Measurements from ENCODE around the gene USP34. TPM values are rescaled to one million over a fixed set of nuclear protein-coding genes. Genes with fewer than 3 reads are reported as not detected.

USP34 gene
- total and polyA plus RNA-seq, 9 of the 15 experiments (the other 6 are each of a cell fraction or from before 2014, with no cell fraction given) = 19.8 to 108 (median 67.8) TPM

DNA sequence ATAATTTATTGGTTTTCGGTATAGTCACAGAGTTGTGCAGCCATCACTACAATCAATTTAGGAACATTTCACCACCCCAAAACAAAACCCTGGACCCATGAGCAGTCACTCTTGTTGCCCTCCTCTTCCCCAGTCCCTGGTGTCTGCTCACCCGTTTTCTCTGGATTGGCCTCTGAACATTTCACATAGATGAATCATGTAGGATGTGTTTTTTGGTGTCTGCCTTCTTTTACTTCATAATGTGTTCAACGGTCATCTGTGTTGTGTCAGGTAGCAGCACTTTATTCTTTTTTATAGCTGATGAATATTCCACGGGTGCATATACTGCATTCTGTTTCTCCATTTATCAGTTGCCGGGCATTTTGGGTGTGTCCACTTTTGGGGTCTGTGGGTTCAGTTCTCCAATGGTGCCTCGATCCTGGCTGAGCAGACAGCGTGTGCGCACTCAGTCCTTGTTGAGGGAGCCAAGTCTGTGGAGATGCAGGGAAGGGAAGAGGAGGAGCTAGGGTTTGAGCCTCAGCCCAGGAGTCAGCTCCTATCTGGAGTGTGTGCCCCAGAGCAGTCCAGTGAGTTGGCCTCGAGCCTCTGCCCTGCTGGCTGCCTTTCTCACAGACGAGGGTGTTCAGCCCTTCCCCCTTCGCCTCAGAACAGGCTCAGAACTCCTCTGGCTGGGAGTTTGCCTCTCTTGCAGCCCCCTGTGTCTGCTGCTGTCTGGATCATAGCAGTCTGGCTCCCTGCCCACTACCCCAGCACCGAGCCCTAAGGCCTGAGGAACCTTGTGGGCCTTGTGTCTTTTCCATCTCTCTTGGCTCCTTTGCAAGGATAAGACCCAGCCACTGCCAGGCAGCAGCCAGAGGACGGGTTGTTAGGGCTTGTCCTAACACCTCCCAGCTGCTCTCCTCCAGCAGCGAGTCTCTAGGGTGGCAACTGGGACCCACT, 290.9 kb downstream of the USP34 start (continued):
- TF ChIP-seq, protein P1, sequence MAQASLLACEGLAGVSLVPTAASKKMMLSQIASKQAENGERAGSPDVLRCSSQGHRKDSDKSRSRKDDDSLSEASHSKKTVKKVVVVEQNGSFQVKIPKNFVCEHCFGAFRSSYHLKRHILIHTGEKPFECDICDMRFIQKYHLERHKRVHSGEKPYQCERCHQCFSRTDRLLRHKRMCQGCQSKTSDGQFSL (CRISPR knock-in tag; IDR thresholded peaks at IDR 0.05) = no peak
- TF ChIP-seq, protein P1 (tag; IDR thresholded peaks at IDR 0.05) = no peak
- TF ChIP-seq NFIC (IDR thresholded peaks at IDR 0.05) = peak; percentile 44; the same call in 1 of the 2 replicates
- TF ChIP-seq, protein P2, sequence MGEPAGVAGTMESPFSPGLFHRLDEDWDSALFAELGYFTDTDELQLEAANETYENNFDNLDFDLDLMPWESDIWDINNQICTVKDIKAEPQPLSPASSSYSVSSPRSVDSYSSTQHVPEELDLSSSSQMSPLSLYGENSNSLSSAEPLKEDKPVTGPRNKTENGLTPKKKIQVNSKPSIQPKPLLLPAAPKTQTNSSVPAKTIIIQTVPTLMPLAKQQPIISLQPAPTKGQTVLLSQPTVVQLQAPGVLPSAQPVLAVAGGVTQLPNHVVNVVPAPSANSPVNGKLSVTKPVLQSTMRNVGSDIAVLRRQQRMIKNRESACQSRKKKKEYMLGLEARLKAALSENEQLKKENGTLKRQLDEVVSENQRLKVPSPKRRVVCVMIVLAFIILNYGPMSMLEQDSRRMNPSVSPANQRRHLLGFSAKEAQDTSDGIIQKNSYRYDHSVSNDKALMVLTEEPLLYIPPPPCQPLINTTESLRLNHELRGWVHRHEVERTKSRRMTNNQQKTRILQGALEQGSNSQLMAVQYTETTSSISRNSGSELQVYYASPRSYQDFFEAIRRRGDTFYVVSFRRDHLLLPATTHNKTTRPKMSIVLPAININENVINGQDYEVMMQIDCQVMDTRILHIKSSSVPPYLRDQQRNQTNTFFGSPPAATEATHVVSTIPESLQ (CRISPR knock-in tag; IDR thresholded peaks at IDR 0.05) = no peak
- TF ChIP-seq L3MBTL2 (IDR thresholded peaks at IDR 0.05) = peak; percentile 55; the same call in 1 of the 2 replicates
- TF ChIP-seq ZNF655 (CRISPR knock-in tag; IDR thresholded peaks at IDR 0.05) = no peak
- TF ChIP-seq, protein P3, sequence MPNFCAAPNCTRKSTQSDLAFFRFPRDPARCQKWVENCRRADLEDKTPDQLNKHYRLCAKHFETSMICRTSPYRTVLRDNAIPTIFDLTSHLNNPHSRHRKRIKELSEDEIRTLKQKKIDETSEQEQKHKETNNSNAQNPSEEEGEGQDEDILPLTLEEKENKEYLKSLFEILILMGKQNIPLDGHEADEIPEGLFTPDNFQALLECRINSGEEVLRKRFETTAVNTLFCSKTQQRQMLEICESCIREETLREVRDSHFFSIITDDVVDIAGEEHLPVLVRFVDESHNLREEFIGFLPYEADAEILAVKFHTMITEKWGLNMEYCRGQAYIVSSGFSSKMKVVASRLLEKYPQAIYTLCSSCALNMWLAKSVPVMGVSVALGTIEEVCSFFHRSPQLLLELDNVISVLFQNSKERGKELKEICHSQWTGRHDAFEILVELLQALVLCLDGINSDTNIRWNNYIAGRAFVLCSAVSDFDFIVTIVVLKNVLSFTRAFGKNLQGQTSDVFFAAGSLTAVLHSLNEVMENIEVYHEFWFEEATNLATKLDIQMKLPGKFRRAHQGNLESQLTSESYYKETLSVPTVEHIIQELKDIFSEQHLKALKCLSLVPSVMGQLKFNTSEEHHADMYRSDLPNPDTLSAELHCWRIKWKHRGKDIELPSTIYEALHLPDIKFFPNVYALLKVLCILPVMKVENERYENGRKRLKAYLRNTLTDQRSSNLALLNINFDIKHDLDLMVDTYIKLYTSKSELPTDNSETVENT (CRISPR knock-in tag; IDR thresholded peaks at IDR 0.05) = no peak
- no peak for TF ChIP-seq RBBP5 (IDR thresholded peaks at IDR 0.05; ENCODE audit: borderline replicate concordance, insufficient read depth, low read length, poor library complexity, severe bottlenecking)
- TF ChIP-seq, protein P4, sequence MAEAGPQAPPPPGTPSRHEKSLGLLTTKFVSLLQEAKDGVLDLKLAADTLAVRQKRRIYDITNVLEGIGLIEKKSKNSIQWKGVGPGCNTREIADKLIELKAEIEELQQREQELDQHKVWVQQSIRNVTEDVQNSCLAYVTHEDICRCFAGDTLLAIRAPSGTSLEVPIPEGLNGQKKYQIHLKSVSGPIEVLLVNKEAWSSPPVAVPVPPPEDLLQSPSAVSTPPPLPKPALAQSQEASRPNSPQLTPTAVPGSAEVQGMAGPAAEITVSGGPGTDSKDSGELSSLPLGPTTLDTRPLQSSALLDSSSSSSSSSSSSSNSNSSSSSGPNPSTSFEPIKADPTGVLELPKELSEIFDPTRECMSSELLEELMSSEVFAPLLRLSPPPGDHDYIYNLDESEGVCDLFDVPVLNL (CRISPR knock-in tag; IDR thresholded peaks at IDR 0.05; ENCODE audit: low read depth) = no peak
- no peak for TF ChIP-seq ZNF121 (CRISPR knock-in tag; conservative IDR thresholded peaks at IDR 0.05)
- no peak for TF ChIP-seq JUNB (CRISPR knock-in tag; conservative IDR thresholded peaks at IDR 0.05)
- TF ChIP-seq, protein P5, sequence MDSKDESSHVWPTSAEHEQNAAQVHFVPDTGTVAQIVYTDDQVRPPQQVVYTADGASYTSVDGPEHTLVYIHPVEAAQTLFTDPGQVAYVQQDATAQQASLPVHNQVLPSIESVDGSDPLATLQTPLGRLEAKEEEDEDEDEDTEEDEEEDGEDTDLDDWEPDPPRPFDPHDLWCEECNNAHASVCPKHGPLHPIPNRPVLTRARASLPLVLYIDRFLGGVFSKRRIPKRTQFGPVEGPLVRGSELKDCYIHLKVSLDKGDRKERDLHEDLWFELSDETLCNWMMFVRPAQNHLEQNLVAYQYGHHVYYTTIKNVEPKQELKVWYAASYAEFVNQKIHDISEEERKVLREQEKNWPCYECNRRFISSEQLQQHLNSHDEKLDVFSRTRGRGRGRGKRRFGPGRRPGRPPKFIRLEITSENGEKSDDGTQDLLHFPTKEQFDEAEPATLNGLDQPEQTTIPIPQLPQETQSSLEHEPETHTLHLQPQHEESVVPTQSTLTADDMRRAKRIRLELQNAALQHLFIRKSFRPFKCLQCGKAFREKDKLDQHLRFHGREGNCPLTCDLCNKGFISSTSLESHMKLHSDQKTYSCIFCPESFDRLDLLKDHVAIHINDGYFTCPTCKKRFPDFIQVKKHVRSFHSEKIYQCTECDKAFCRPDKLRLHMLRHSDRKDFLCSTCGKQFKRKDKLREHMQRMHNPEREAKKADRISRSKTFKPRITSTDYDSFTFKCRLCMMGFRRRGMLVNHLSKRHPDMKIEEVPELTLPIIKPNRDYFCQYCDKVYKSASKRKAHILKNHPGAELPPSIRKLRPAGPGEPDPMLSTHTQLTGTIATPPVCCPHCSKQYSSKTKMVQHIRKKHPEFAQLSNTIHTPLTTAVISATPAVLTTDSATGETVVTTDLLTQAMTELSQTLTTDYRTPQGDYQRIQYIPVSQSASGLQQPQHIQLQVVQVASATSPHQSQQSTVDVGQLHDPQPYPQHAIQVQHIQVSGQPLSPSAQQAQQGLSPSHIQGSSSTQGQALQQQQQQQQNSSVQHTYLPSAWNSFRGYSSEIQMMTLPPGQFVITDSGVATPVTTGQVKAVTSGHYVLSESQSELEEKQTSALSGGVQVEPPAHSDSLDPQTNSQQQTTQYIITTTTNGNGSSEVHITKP (IDR thresholded peaks at IDR 0.05; ENCODE audit: partially characterized antibody) = no peak

Measured in K562 (cell line).